H9 (cell line): ENCODE data around the gene MBTPS1. TPM values are rescaled to one million over a fixed set of nuclear protein-coding genes. Genes with fewer than 3 reads are reported as not detected.

Experiments
- DNase-seq: peaks from one replicate; pipeline ENCODE4 v3.0.0-alpha.2; 2017
- H2AFZ ChIP-seq: one replicate; pipeline ENCODE4 v1.6.1; 2013; ENCODE audit warnings: mild to moderate bottlenecking, low read length, control low read depth, moderate library complexity
- H2AK5ac ChIP-seq: 2 replicates; pipeline ENCODE4 v1.6.1; 2013; ENCODE audit warnings: low read length, control low read depth, mixed read lengths; ENCODE audit not compliant: insufficient read length
- H2BK120ac ChIP-seq: one replicate; pipeline ENCODE4 v1.6.1; 2013; ENCODE audit warnings: low read depth, mild to moderate bottlenecking, low read length, control low read depth, inconsistent platforms; ENCODE audit not compliant: poor library complexity, severe bottlenecking
- H2BK12ac ChIP-seq: 2 replicates; pipeline ENCODE4 v1.6.1; 2013; ENCODE audit warnings: low read length, control low read depth, mixed read lengths, low read depth; ENCODE audit not compliant: insufficient read length
- H2BK15ac ChIP-seq: 2 replicates; pipeline ENCODE4 v1.6.1; 2013; ENCODE audit warnings: low read depth, low read length, control low read depth
- H2BK20ac ChIP-seq: one replicate; pipeline ENCODE4 v1.6.1; 2013; ENCODE audit warnings: low read depth, mild to moderate bottlenecking, low read length, control low read depth, inconsistent platforms; ENCODE audit not compliant: poor library complexity, severe bottlenecking
- H2BK5ac ChIP-seq: 2 replicates; pipeline ENCODE4 v1.6.1; 2013; ENCODE audit warnings: low read length, control low read depth, mixed read lengths; ENCODE audit not compliant: insufficient read length
- H3K14ac ChIP-seq: 2 replicates; pipeline ENCODE4 v1.6.1; 2013; ENCODE audit warnings: low read length, control low read depth; ENCODE audit not compliant: insufficient read depth
- H3K18ac ChIP-seq: 2 replicates; pipeline ENCODE4 v1.6.1; 2013; ENCODE audit warnings: low read depth, mild to moderate bottlenecking, mixed read lengths, low read length, control low read depth; ENCODE audit not compliant: insufficient read length
- H3K23ac ChIP-seq: 2 replicates; pipeline ENCODE4 v1.6.1; 2013; ENCODE audit warnings: low read length, control low read depth, mixed read lengths, low read depth; ENCODE audit not compliant: insufficient read length
- H3K23me2 ChIP-seq: 2 replicates; pipeline ENCODE4 v1.6.1; 2013; ENCODE audit warnings: low read depth, mild to moderate bottlenecking, mixed read lengths, low read length, control low read depth; ENCODE audit not compliant: insufficient read length, poor library complexity, severe bottlenecking
- H3K27ac ChIP-seq: 2 replicates; pipeline ENCODE4 v1.5.1; 2013; ENCODE audit warnings: low read length, control low read depth, mixed read lengths, low read depth; ENCODE audit not compliant: insufficient read length
- H3K27me3 ChIP-seq: 2 replicates; pipeline ENCODE4 v1.6.1; 2013; ENCODE audit warnings: low read length, control low read depth, inconsistent platforms; ENCODE audit not compliant: insufficient read depth
- H3K4ac ChIP-seq: 2 replicates; pipeline ENCODE4 v1.6.1; 2013; ENCODE audit warnings: low read depth, mild to moderate bottlenecking, control low read depth, inconsistent platforms, low read length, moderate library complexity
- H3K4me1 ChIP-seq: 2 replicates; pipeline ENCODE4 v1.6.1; 2013; ENCODE audit warnings: low read length, control low read depth, inconsistent platforms; ENCODE audit not compliant: insufficient read depth
- H3K4me2 ChIP-seq: 2 replicates; pipeline ENCODE4 v1.6.1; 2013; ENCODE audit warnings: low read length, control low read depth, mixed read lengths; ENCODE audit not compliant: insufficient read length, insufficient read depth
- H3K56ac ChIP-seq: 2 replicates; pipeline ENCODE4 v1.6.1; 2013; ENCODE audit warnings: low read depth, mild to moderate bottlenecking, mixed read lengths, low read length, control low read depth; ENCODE audit not compliant: insufficient read length
- H3K79me1 ChIP-seq: 2 replicates; pipeline ENCODE4 v1.6.1; 2013; ENCODE audit warnings: low read depth, mild to moderate bottlenecking, moderate library complexity, low read length, control low read depth, inconsistent platforms; ENCODE audit not compliant: insufficient read depth, poor library complexity, severe bottlenecking
- H3K79me2 ChIP-seq: 2 replicates; pipeline ENCODE4 v1.6.1; 2013; ENCODE audit warnings: low read length, control low read depth, inconsistent platforms; ENCODE audit not compliant: insufficient read depth
- H3K9ac ChIP-seq: 2 replicates; pipeline ENCODE4 v1.6.1; 2013; ENCODE audit warnings: low read length, control low read depth, mixed read lengths; ENCODE audit not compliant: insufficient read length; ENCODE audit errors: extremely low read depth
- H3K9me3 ChIP-seq: one replicate; pipeline ENCODE4 v1.6.1; 2013; ENCODE audit warnings: low read depth, low read length, inconsistent platforms; ENCODE audit not compliant: control insufficient read depth
- H3T11ph ChIP-seq: one replicate; pipeline ENCODE4 v1.6.1; 2013; ENCODE audit warnings: mild to moderate bottlenecking, low read length, control low read depth, inconsistent platforms
- H4K20me1 ChIP-seq: one replicate; pipeline ENCODE4 v1.6.1; 2013; ENCODE audit not compliant: control insufficient read depth, insufficient read length, insufficient read depth
- H4K5ac ChIP-seq: 2 replicates; pipeline ENCODE4 v1.6.1; 2013; ENCODE audit warnings: low read depth, mild to moderate bottlenecking, mixed read lengths, low read length, control low read depth; ENCODE audit not compliant: insufficient read length
- H4K8ac ChIP-seq: replicated peaks from 2 replicates; pipeline ENCODE4 v1.6.1; 2013; ENCODE audit warnings: low read length, control low read depth, mixed read lengths, low read depth; ENCODE audit not compliant: insufficient read length
- H4K91ac ChIP-seq: 2 replicates; pipeline ENCODE4 v1.6.1; 2013; ENCODE audit warnings: low read depth, mild to moderate bottlenecking, moderate library complexity, mixed read lengths, low read length, control low read depth; ENCODE audit not compliant: insufficient read length
- H3K27ac Mint-ChIP-seq, 3 experiments: 2 replicates in 2 of 3; 3 replicates in 1 of 3; pipeline ENCODE4 v1.8.0; 2020 to 2021; ENCODE audit warnings: mixed read lengths in 3 of 3, mild to moderate bottlenecking in 1 of 3, moderate library complexity in 1 of 3
- H3K27me3 Mint-ChIP-seq: 2 replicates; pipeline ENCODE4 v1.8.0; 2021; ENCODE audit warnings: low read depth, mild to moderate bottlenecking, moderate library complexity, mixed read lengths
- H3K36me3 Mint-ChIP-seq, 3 experiments: 2 replicates in 2 of 3; 3 replicates in 1 of 3; pipeline ENCODE4 v1.8.0; 2020 to 2021; ENCODE audit warnings: low read depth in 3 of 3, mixed read lengths in 3 of 3; ENCODE audit not compliant: insufficient read depth in 1 of 3
- H3K4me1 Mint-ChIP-seq, 2 experiments: 2 replicates each; pipeline ENCODE4 v1.8.0; 2020; ENCODE audit warnings: mixed read lengths in 2 of 2
- H3K4me3 Mint-ChIP-seq, 2 experiments: 2 replicates in 1 of 2; 3 replicates in 1 of 2; pipeline ENCODE4 v1.8.0; 2020 to 2021; ENCODE audit warnings: mild to moderate bottlenecking in 2 of 2, mixed read lengths in 2 of 2, moderate library complexity in 1 of 2
- H3K9me3 Mint-ChIP-seq, 2 experiments: 2 replicates in 1 of 2; 3 replicates in 1 of 2; pipeline ENCODE4 v1.8.0; 2020; ENCODE audit warnings: mild to moderate bottlenecking in 2 of 2, mixed read lengths in 2 of 2, moderate library complexity in 1 of 2
- whole genome bisulfite sequencing: extraction: QIAGEN DNeasy Blood & Tissue Kit; methylation state at CpG from one replicate; pipeline ENCODE4 v1.1.7; 2013; ENCODE audit warnings: missing lambda C conversion rate, low lambda C conversion rate, mixed read lengths; ENCODE audit not compliant: insufficient read length; ENCODE audit errors: extremely low coverage; 5-methylcytosine and 5-hydroxymethylcytosine counted together
- total RNA-seq: library from RNA; stranded (reverse); gene quantifications from 2 replicates; pipeline ENCODE4 v1.2.1, GENCODE V29; 2021
- TF ChIP-seq, protein P1 (sequence below): fragments of 200-600 bp; sonication (generic); conservative IDR thresholded peaks from 3 replicates; pipeline ENCODE4 v1.8.0; 2021; ENCODE audit warnings: antibody characterized with exemption, mild to moderate bottlenecking

MBTPS1 gene
- total RNA-seq, 1 experiment from 2014 or later: 48.7 TPM

DNA sequence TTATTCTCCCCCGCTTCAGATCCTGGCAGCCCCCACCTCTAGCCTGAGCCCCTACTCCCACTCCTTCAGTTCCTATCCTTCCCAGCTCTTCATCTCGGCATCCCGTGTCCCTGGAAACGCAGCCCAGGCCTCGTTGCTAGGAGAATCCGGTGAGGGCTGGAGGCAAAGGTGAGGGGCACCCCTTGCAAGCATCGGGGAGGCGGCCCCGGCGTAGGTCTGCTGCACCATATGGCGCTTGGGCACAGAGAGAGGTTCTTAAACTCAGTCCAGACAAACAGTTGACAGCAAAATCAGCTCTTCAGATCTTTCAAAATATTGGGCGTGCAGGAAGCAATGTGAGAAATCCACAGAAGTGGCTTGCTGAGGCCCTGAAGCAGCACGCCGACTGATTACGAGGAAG lies 89.1 kb downstream of the MBTPS1 start:
- Histone ChIP-seq H2BK120ac (no peak overlapping the region), H3K4me2 (no peak overlapping the region), H3K9ac (no peak overlapping the region), H2BK12ac (no peak overlapping the region), H3K4ac (no peak overlapping the region), H3K79me2 (no peaks in the 10 kb centered on the region), H2AK5ac (no peak overlapping the region), H4K8ac (no peak overlapping the region), H3K56ac (no peak overlapping the region), H3K23me2 (no peaks in the 10 kb centered on the region), H3K27me3 (no peaks in the 10 kb centered on the region), H2AFZ (no peak overlapping the region), H3K18ac (no peak overlapping the region), H2BK15ac (no peak overlapping the region), H2BK5ac (no peak overlapping the region), H2BK20ac (no peak overlapping the region), H3K4me1 (no peaks in the 10 kb centered on the region), H3K9me3 (no peaks in the 10 kb centered on the region), H3K14ac (0 out of 2 replicates have a peak overlapping the region, but pooled peaks have one; percentile 16), H3K23ac (no peak overlapping the region), H3K79me1 (no peaks in the 10 kb centered on the region), H3T11ph (no peak overlapping the region), H4K91ac (no peak overlapping the region), H4K5ac (no peak overlapping the region), H3K27ac (no peak overlapping the region), H4K20me1 (no peaks in the 10 kb centered on the region)
- H3K4me1 Mint-ChIP-seq: peaks cover 33 to 42% of the 10 kb centered on the region in 2 experiments
- TF ChIP-seq, protein P1, sequence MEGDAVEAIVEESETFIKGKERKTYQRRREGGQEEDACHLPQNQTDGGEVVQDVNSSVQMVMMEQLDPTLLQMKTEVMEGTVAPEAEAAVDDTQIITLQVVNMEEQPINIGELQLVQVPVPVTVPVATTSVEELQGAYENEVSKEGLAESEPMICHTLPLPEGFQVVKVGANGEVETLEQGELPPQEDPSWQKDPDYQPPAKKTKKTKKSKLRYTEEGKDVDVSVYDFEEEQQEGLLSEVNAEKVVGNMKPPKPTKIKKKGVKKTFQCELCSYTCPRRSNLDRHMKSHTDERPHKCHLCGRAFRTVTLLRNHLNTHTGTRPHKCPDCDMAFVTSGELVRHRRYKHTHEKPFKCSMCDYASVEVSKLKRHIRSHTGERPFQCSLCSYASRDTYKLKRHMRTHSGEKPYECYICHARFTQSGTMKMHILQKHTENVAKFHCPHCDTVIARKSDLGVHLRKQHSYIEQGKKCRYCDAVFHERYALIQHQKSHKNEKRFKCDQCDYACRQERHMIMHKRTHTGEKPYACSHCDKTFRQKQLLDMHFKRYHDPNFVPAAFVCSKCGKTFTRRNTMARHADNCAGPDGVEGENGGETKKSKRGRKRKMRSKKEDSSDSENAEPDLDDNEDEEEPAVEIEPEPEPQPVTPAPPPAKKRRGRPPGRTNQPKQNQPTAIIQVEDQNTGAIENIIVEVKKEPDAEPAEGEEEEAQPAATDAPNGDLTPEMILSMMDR: no peak
- no CpG with 5 or more reads among the region's 15 CpGs for WGBS
- no peak overlapping the region for H3K4me3 Mint-ChIP-seq
- H3K36me3 Mint-ChIP-seq: no peaks in the 10 kb centered on the region
- no peak for DNase-seq
- H3K27ac Mint-ChIP-seq: peak overlapping the region in 1 of 3 experiments; percentile 15; a peak in 1 of 7 replicates
- peaks cover 10% of the 10 kb centered on the region for H3K27me3 Mint-ChIP-seq
- H3K9me3 Mint-ChIP-seq: no peaks in the 10 kb centered on the region; a peak in 2 of 5 replicates
